IMR-90 (cell line): ENCODE measurements around the gene SOX5. TPM values are rescaled to one million over a fixed set of nuclear protein-coding genes. Genes with fewer than 3 reads are reported as not detected.

Source experiments
- ATAC-seq: fragments of 200-7000 bp; cut with Tn5 transposase; 2 replicates; pipeline ENCODE4 v1.9.1; 2020; ENCODE audit warnings: low read depth, mild to moderate bottlenecking, moderate library complexity
- BruUV-seq: library from RNA; stranded (reverse); fragments of 400-500 nt; replicated peaks from 2 replicates; lab custom pipeline; 2021; lab: Mats Ljungman, UMichigan
- CTCF ChIA-PET: fragments of 300-600 bp; formaldehyde crosslinking; extraction: SDS; loops from one replicate; lab custom pipeline; 2021; ENCODE audit warnings: antibody characterized with exemption; lab: Yijun Ruan, JAX
- POLR2A ChIA-PET: fragments of 300-600 bp; sonication (Branson Sonifier 250); formaldehyde crosslinking; loops from one replicate; lab custom pipeline; 2022; ENCODE audit warnings: antibody characterized with exemption; ENCODE audit not compliant: unreplicated experiment; lab: Charles Lee
- DNase-seq: peaks from one replicate; pipeline ENCODE4 v3.0.0; 2013
- H2AFZ ChIP-seq: replicated peaks from 2 replicates; pipeline ENCODE3; 2013; ENCODE audit warnings: low read length, mild to moderate bottlenecking; ENCODE audit not compliant: poor library complexity
- H2AK5ac ChIP-seq: 2 replicates; pipeline ENCODE4 v1.6.1; 2013; ENCODE audit warnings: low read depth, low read length, inconsistent platforms
- H2AK9ac ChIP-seq: replicated peaks from 2 replicates; pipeline ENCODE3; 2013; ENCODE audit warnings: mild to moderate bottlenecking, low read depth, low read length, moderate library complexity; ENCODE audit not compliant: poor library complexity
- H2BK120ac ChIP-seq: 2 replicates; pipeline ENCODE4 v1.6.1; 2013; ENCODE audit warnings: low read depth, low read length, inconsistent platforms
- H2BK15ac ChIP-seq: 3 replicates; pipeline ENCODE4 v1.6.1; 2013; ENCODE audit warnings: low read depth, low read length, inconsistent platforms
- H2BK20ac ChIP-seq: 2 replicates; pipeline ENCODE4 v1.6.1; 2013; ENCODE audit warnings: low read depth, mild to moderate bottlenecking, inconsistent platforms, low read length, moderate library complexity
- H2BK5ac ChIP-seq: 2 replicates; pipeline ENCODE4 v1.6.1; 2013; ENCODE audit warnings: mild to moderate bottlenecking, low read depth, low read length, inconsistent platforms; ENCODE audit not compliant: poor library complexity, severe bottlenecking
- H3K14ac ChIP-seq: replicated peaks from 2 replicates; pipeline ENCODE4 v1.6.1; 2013; ENCODE audit warnings: low read depth, low read length, inconsistent platforms
- H3K18ac ChIP-seq: 2 replicates; pipeline ENCODE4 v1.6.1; 2013; ENCODE audit warnings: low read depth, low read length, control low read depth
- H3K23ac ChIP-seq: 2 replicates; pipeline ENCODE4 v1.6.1; 2013; ENCODE audit warnings: low read depth, low read length, inconsistent platforms
- H3K27ac ChIP-seq: 2 replicates; pipeline ENCODE4 v1.5.1; 2013; ENCODE audit warnings: mild to moderate bottlenecking, control low read depth, low read length; ENCODE audit not compliant: insufficient read depth
- H3K27me3 ChIP-seq: 2 replicates; pipeline ENCODE4 v1.6.1; 2013; ENCODE audit warnings: low read length; ENCODE audit not compliant: control insufficient read depth, insufficient read depth
- H3K36me3 ChIP-seq: 2 replicates; pipeline ENCODE4 v1.6.1; 2013; ENCODE audit warnings: low read length, mixed read lengths; ENCODE audit not compliant: control insufficient read depth, insufficient read depth
- H3K4ac ChIP-seq: 2 replicates; pipeline ENCODE4 v1.6.1; 2013; ENCODE audit warnings: low read depth, low read length, inconsistent platforms
- H3K4me1 ChIP-seq: 2 replicates; pipeline ENCODE4 v1.6.1; 2013; ENCODE audit warnings: low read length, mixed read lengths; ENCODE audit not compliant: control insufficient read depth, insufficient read depth
- H3K4me2 ChIP-seq: 2 replicates; pipeline ENCODE4 v1.6.1; 2013; ENCODE audit warnings: low read depth, mild to moderate bottlenecking, control low read depth, low read length, moderate library complexity
- H3K4me3 ChIP-seq: 2 replicates; pipeline ENCODE4 v1.5.1; 2013; ENCODE audit warnings: low read depth, mild to moderate bottlenecking, control low read depth, low read length, moderate library complexity; ENCODE audit not compliant: insufficient read depth
- H3K56ac ChIP-seq: 2 replicates; pipeline ENCODE4 v1.6.1; 2013; ENCODE audit warnings: low read length, inconsistent platforms; ENCODE audit not compliant: insufficient read depth; ENCODE audit errors: extremely low read depth
- H3K79me1 ChIP-seq, 2 experiments: 2 replicates each; pipeline ENCODE4 v1.6.1; 2013; ENCODE audit warnings: low read length in 2 of 2, inconsistent platforms in 1 of 2, low read depth in 1 of 2
- H3K9ac ChIP-seq: 2 replicates; pipeline ENCODE4 v1.6.1; 2013; ENCODE audit warnings: low read depth, low read length, control low read depth
- H3K9me1 ChIP-seq: 2 replicates; pipeline ENCODE4 v1.6.1; 2013; ENCODE audit warnings: low read length, inconsistent platforms; ENCODE audit not compliant: insufficient read depth
- H3K9me3 ChIP-seq: 2 replicates; pipeline ENCODE4 v1.6.1; 2013; ENCODE audit warnings: low read length; ENCODE audit not compliant: control insufficient read depth, insufficient read depth
- H4K20me1 ChIP-seq: 2 replicates; pipeline ENCODE4 v1.6.1; 2013; ENCODE audit warnings: low read length, inconsistent platforms; ENCODE audit not compliant: insufficient read depth
- H4K5ac ChIP-seq: 2 replicates; pipeline ENCODE4 v1.6.1; 2013; ENCODE audit warnings: mild to moderate bottlenecking, low read depth, low read length, control low read depth
- H4K8ac ChIP-seq, 2 experiments: 2 replicates each; pipeline ENCODE4 v1.6.1; 2013; ENCODE audit warnings: low read depth in 2 of 2, low read length in 2 of 2, control low read depth in 1 of 2, inconsistent platforms in 1 of 2
- H4K91ac ChIP-seq: 2 replicates; pipeline ENCODE4 v1.6.1; 2013; ENCODE audit warnings: low read depth, low read length, inconsistent platforms; ENCODE audit not compliant: insufficient read depth
- CHD1 ChIP-seq: IDR thresholded peaks from 2 replicates; pipeline ENCODE4 v1.6.1; 2012; ENCODE audit warnings: low read depth, low read length, improper control_type of control experiment
- WGBS, 2 experiments: methylation state at CpG; one replicate each; pipeline versions ENCODE4 v1.1.5 to v1.1.7; 2013; ENCODE audit warnings: missing lambda C conversion rate in 2 of 2; ENCODE audit not compliant: insufficient read length in 1 of 2; ENCODE audit errors: extremely low coverage in 2 of 2; 5-methylcytosine and 5-hydroxymethylcytosine counted together
- dilution Hi-C: fragments of 300-500 bp; cut with HindIII; formaldehyde crosslinking; loops from one replicate; pipeline ENCODE4 v1.14.3; 2018; ENCODE audit warnings: low sequenced_read_pairs; ENCODE audit not compliant: unreplicated experiment
- in situ Hi-C: fragments of 300-500 bp; cut with MboI; formaldehyde crosslinking; loops from 3 replicates; pipeline ENCODE4 v1.14.3; 2019; ENCODE audit warnings: low sequenced_read_pairs, inconsistent platforms, mixed read lengths
- intact Hi-C: fragments of 100-400 bp; cut with micrococcal nuclease; formaldehyde crosslinking; loops from 2 replicates; pipeline ENCODE4 v1.10.0; 2022
- polyA plus RNA-seq, 3 experiments: library from polyadenylated mRNA; depleted of rRNA; stranded (reverse); fragments of >200 nt; gene quantifications; 2 replicates each; pipeline ENCODE4 v1.2.3, GENCODE V29; 2012; ENCODE audit warnings: low replicate concordance in 1 of 3
- total RNA-seq: library from RNA; depleted of rRNA; stranded (reverse); fragments of >200 nt; gene quantifications from 2 replicates; pipeline ENCODE4 v1.2.3, GENCODE V29; 2012

The SOX5 gene
- total and polyA plus RNA-seq, 2 of the 4 experiments (the other 2 are of a cell fraction), result 1.1 to 13.1 TPM

DNA sequence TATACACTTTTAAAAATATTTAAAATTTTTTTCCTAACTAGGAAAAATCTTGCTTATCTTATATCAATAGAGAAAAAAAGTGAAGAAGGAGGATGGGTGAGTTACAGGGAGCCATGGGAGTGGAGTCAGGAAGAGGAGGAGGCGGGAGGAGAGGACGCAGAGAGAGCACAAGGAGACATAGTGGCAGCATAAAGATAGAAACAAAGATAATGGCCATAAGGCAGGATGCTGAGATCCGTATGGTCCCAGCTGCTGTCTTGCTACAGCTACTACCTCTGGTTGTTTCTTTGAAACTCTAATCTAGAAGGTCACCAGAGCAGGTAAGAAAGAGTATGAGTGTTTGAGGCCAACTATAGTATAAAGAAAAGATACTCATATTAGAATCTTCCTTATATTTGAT, 2.6 kb upstream of the SOX5 start:
- WGBS, 2 experiments, result 100% methylated on average over 3 of the region's 3 CpGs; no CpG with 5 or more reads in 1 of the 2 experiments
- no TSS peak for BruUV-seq
- DNase-seq, result no peak
- in situ Hi-C loops, result no loop called here
- no peak overlapping the region for H3K4ac ChIP-seq
- H3K4me1 ChIP-seq, result no peaks in the 10 kb centered on the region
- ChIA-PET POLR2A (interaction anchor here (0.6 kb wide), 1 partner anchor 428 kb away, joined by 3 read pairs; no protein-coding TSS in a partner anchor), CTCF (interaction anchor here (0.5 to 0.6 kb wide), 2 partner anchors 28 to 347 kb away, joined by 3 read pairs; no protein-coding TSS in a partner anchor)
- no peak overlapping the region for H3K27ac ChIP-seq
- no peak overlapping the region for H2BK20ac ChIP-seq
- H2AK9ac ChIP-seq, result no peak overlapping the region
- no peak overlapping the region for H2BK120ac ChIP-seq
- H4K91ac ChIP-seq, result no peak overlapping the region
- no peak overlapping the region for H4K8ac ChIP-seq
- H3K4me3 ChIP-seq, result no peak overlapping the region
- no peak overlapping the region for H3K4me2 ChIP-seq
- no peak overlapping the region for H3K18ac ChIP-seq
- intact Hi-C loops, result loop anchor here (10.0 kb wide), 1 partner anchor 823 kb away; no protein-coding TSS in a partner anchor
- no peak for ATAC-seq
- no peak overlapping the region for H2BK15ac ChIP-seq
- H3K56ac ChIP-seq, result no peak overlapping the region
- no peaks in the 10 kb centered on the region for H4K20me1 ChIP-seq
- no peaks in the 10 kb centered on the region for H3K36me3 ChIP-seq
- H4K5ac ChIP-seq, result no peak overlapping the region
- no peaks in the 10 kb centered on the region; the same call in 1 of the 2 replicates for H3K9me1 ChIP-seq
- H3K9ac ChIP-seq, result no peak overlapping the region
- dilution Hi-C loops, result no loop called here
- no peak for TF ChIP-seq CHD1
- no peak overlapping the region for H2AFZ ChIP-seq
- H2AK5ac ChIP-seq, result no peak overlapping the region
- no peaks in the 10 kb centered on the region for H3K27me3 ChIP-seq
- H3K23ac ChIP-seq, result no peak overlapping the region
- H3K79me1 ChIP-seq, result peaks cover 0 to 3% of the 10 kb centered on the region in 2 experiments; a peak in 1 of 4 replicates
- H3K14ac ChIP-seq, result no peak overlapping the region
- H3K9me3 ChIP-seq, result no peaks in the 10 kb centered on the region
- H2BK5ac ChIP-seq, result no peak overlapping the region
